Kidney (tissue), 14 donors: ENCODE data around the gene MBD4. TPM values are rescaled to one million over a fixed set of nuclear protein-coding genes. Genes with fewer than 3 reads are reported as not detected.
A peak's percentile ranks its signal among the peaks of the same experiment; 100 is the strongest.
"Not testable (repeated sequence)": the region's sequence is repeated elsewhere in the genome, so short reads cannot be mapped to it uniquely, and the experiment has no call there.

Experiments used
- DNase-seq, 5 donors: peaks; one replicate each; pipeline ENCODE4 v3.0.0-alpha.2; 2013 to 2020
- FAIRE-seq: peaks from 2 replicates; lab custom pipeline; 2012; peaks lifted over from hg19 to GRCh38; lab: Jason Lieb, UNC
- H3K27ac ChIP-seq, 2 donors: one replicate each; pipeline ENCODE4 v1.7.0; 2013; ENCODE audit warnings: low read depth in 2 of 2, low read length in 2 of 2, inconsistent platforms in 1 of 2
- H3K27me3 ChIP-seq: one replicate; pipeline ENCODE4 v1.7.1; 2013; ENCODE audit warnings: low read length, inconsistent platforms; ENCODE audit not compliant: control insufficient read depth, insufficient read depth
- H3K36me3 ChIP-seq, 3 donors: one replicate each; pipeline versions ENCODE4 v1.7.0 to v1.7.1; 2013; ENCODE audit warnings: low read length in 3 of 3, control low read depth in 1 of 3, inconsistent platforms in 1 of 3; ENCODE audit not compliant: insufficient read depth in 3 of 3, control insufficient read depth in 2 of 3
- H3K4me1 ChIP-seq, 3 donors: one replicate each; pipeline versions ENCODE4 v1.7.0 to v1.7.1; 2013; ENCODE audit warnings: low read length in 3 of 3, inconsistent platforms in 1 of 3, low read depth in 1 of 3; ENCODE audit not compliant: control insufficient read depth in 2 of 3, insufficient read depth in 2 of 3
- H3K4me3 ChIP-seq, 3 donors: one replicate each; pipeline versions ENCODE4 v1.7.0 to v1.8.1; 2013; ENCODE audit warnings: low read length in 3 of 3, control low read depth in 1 of 3, inconsistent platforms in 1 of 3
- H3K9ac ChIP-seq, 3 donors: one replicate each; pipeline versions ENCODE4 v1.7.0 to v1.7.1; 2013; ENCODE audit warnings: low read length in 3 of 3, control low read depth in 1 of 3, inconsistent platforms in 1 of 3
- H3K9me3 ChIP-seq, 3 donors: one replicate each; pipeline versions ENCODE4 v1.7.0 to v1.7.1; 2013; ENCODE audit warnings: low read length in 3 of 3, control low read depth in 1 of 3, inconsistent platforms in 1 of 3; ENCODE audit not compliant: control insufficient read depth in 2 of 3, insufficient read depth in 1 of 3
- CTCF ChIP-seq: IDR thresholded peaks from 3 replicates; pipeline ENCODE4 v1.5.1; 2012; ENCODE audit warnings: mild to moderate bottlenecking, moderate library complexity, borderline replicate concordance; ENCODE audit not compliant: insufficient read depth; ENCODE audit errors: extremely low read depth
- intact Hi-C: fragments of 100-400 bp; cut with DNase I; formaldehyde crosslinking; loops from one replicate; pipeline ENCODE4 v1.11.1; 2022
- polyA plus RNA-seq: library from polyadenylated mRNA; stranded (reverse); fragments of 350-450 nt; fragmentation: Illumina TruSeq; extraction: RNeasy Lipid Tissue Mini Kit (QIAGEN cat#74804); gene quantifications from one replicate; pipeline ENCODE4 v1.2.3, GENCODE V29; 2014; ENCODE audit warnings: low read depth, low replicate concordance; ENCODE audit not compliant: insufficient read depth
- total RNA-seq: library from RNA; stranded (reverse); fragmentation: NEBNext Ultra II Directional; extraction: Animal tissue kit (Norgen Biotek cat#: 25700); gene quantifications from one replicate; pipeline ENCODE4 v1.2.1, GENCODE V29; 2021
- donor health status: control.
- donor health status: control.
- donor health status: control.
- donor health status: control.
- donor health status: control.
- donor health status: DM: yes; HTN: yes; CAD: no.
- donor health status: Normal renal cell carcinoma (clear cell type).

Gene MBD4
- total and polyA plus RNA-seq, 2 donors from 2014 or later = 25.4 to 35.1 TPM

GRCh38 chr3:129398803-129399144, 41.0 kb downstream of the MBD4 start:
- peak overlapping the region; percentile 77 to 92 (median 78) for H3K9ac ChIP-seq
- peak overlapping the region in 1 of 2 donors; percentile 88 for H3K27ac ChIP-seq
- no peaks in the 10 kb centered on the region for H3K9me3 ChIP-seq
- H3K4me1 ChIP-seq = peaks cover 0 to 9% (median 4%) of the 10 kb centered on the region in 3 donors
- no peak for TF ChIP-seq CTCF
- peak overlapping the region; percentile 81 to 94 (median 83) for H3K4me3 ChIP-seq
- peak in 3 of 5 donors; percentile 19 to 28 (median 25) for DNase-seq
- peaks cover 0 to 3% (median 0%) of the 10 kb centered on the region in 3 donors for H3K36me3 ChIP-seq
- intact Hi-C loops = no loop called here
- H3K27me3 ChIP-seq = no peaks in the 10 kb centered on the region
- FAIRE-seq = no peak

- H3K27ac ChIP-seq, H3K27me3 ChIP-seq, H3K9ac ChIP-seq, FAIRE-seq, H3K9me3 ChIP-seq, H3K4me1 ChIP-seq, DNase-seq, H3K4me3 ChIP-seq, intact Hi-C loops: not testable (repeated sequence)
- peaks cover 0 to 22% (median 8%) of the 10 kb centered on the region in 3 donors for H3K36me3 ChIP-seq
Measured at GRCh38 chr3:129393760-129394564, 45.8 kb downstream of the MBD4 start.

- no peak overlapping the region for H3K9ac ChIP-seq
- H3K4me3 ChIP-seq = no peak overlapping the region
- no peak for TF ChIP-seq CTCF
- intact Hi-C loops = no loop called here
- H3K27ac ChIP-seq = no peak overlapping the region
- DNase-seq (no peak), FAIRE-seq (no peak)
- H3K27me3 ChIP-seq = no peaks in the 10 kb centered on the region
- no peaks in the 10 kb centered on the region for H3K9me3 ChIP-seq
- H3K36me3 ChIP-seq = peaks cover 0 to 22% (median 9%) of the 10 kb centered on the region in 3 donors
- H3K4me1 ChIP-seq = peaks cover 0 to 7% (median 4%) of the 10 kb centered on the region in 3 donors
Measured at GRCh38 chr3:129393271-129393670, 46.5 kb downstream of the MBD4 start.

GRCh38 chr3:129392106-129392887, 47.5 kb downstream of the MBD4 start:
- H3K27ac ChIP-seq, DNase-seq, H3K27me3 ChIP-seq, intact Hi-C loops, H3K9me3 ChIP-seq, H3K4me3 ChIP-seq, FAIRE-seq, H3K9ac ChIP-seq, H3K4me1 ChIP-seq: not testable (repeated sequence)
- H3K36me3 ChIP-seq = peaks cover 0 to 29% (median 13%) of the 10 kb centered on the region in 3 donors

- H3K27me3 ChIP-seq, FAIRE-seq, H3K4me3 ChIP-seq, H3K27ac ChIP-seq, H3K9ac ChIP-seq, H3K4me1 ChIP-seq, H3K9me3 ChIP-seq, DNase-seq, intact Hi-C loops: not testable (repeated sequence)
- peaks cover 0 to 36% (median 16%) of the 10 kb centered on the region in 3 donors for H3K36me3 ChIP-seq
Measured at GRCh38 chr3:129391583-129391982, 48.2 kb downstream of the MBD4 start.
